Subcutaneous adipose tissue (tissue), 4 donors: Measurements from ENCODE around the gene NSA2. TPM values are rescaled to one million over a fixed set of nuclear protein-coding genes. Genes with fewer than 3 reads are reported as not detected.

ENCODE experiments used
- total RNA-seq, 4 donors: library from RNA; depleted of rRNA; stranded (reverse); fragments of >200 nt; gene quantifications; one replicate each; pipeline ENCODE4 v1.1.0, GENCODE V29; 2016
- TF ChIP-seq, protein P1 (sequence below): fragments of 450-650 bp; IDR thresholded peaks from one replicate; pipeline ENCODE4 v1.5.1; 2016; ENCODE audit warnings: low read depth, mild to moderate bottlenecking, control low read depth, antibody characterized with exemption, moderate library complexity

The NSA2 gene
- total RNA-seq, 4 donors from 2014 or later, result 94.2 to 114 (median 110) TPM

DNA sequence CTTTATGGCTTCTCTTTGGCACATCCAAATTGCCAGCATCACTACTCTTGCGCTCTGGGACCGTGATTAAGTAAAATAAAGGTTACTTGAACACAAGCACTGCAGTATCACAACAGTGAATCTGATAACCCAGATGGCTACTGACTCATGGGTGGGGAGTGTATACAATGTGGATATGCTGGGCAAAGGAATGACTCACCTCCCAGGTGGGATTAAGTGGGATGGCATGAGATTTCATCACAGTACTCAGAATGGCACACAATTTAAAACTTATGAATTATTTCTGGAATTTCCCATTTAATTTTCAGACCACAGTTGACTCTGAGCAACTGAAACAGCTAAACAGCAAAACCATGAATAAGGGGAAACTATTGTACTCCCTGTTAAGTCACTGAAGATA lies 4.5 kb upstream of the NSA2 start:
- TF ChIP-seq, protein P1, sequence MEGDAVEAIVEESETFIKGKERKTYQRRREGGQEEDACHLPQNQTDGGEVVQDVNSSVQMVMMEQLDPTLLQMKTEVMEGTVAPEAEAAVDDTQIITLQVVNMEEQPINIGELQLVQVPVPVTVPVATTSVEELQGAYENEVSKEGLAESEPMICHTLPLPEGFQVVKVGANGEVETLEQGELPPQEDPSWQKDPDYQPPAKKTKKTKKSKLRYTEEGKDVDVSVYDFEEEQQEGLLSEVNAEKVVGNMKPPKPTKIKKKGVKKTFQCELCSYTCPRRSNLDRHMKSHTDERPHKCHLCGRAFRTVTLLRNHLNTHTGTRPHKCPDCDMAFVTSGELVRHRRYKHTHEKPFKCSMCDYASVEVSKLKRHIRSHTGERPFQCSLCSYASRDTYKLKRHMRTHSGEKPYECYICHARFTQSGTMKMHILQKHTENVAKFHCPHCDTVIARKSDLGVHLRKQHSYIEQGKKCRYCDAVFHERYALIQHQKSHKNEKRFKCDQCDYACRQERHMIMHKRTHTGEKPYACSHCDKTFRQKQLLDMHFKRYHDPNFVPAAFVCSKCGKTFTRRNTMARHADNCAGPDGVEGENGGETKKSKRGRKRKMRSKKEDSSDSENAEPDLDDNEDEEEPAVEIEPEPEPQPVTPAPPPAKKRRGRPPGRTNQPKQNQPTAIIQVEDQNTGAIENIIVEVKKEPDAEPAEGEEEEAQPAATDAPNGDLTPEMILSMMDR, result no peak

DNA sequence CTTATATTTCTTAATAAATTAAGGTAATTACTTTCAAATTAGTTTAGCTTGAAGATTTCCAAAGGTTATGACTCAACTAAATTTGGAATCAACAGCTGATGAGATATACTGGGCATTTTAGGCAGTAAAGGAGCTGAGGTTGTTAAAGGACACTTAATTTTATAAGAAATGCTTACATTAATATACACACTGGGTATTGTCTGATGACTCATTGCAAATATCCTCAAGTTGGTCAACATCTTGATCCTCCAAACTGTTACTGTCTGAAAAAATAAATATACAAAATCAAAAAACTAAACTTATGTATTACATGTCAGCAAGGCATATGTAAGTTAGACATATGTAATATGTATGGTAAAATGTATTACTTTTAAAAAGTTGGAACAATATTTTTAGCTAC lies 3.5 kb upstream of the NSA2 start:
- TF ChIP-seq, protein P1, result no peak

GRCh38 chr5:74765201-74765600 lies 1.8 kb upstream of the NSA2 start:
- TF ChIP-seq, protein P1, result no peak

GRCh38 chr5:74765929-74766328 lies 1.1 kb upstream of the NSA2 start:
- TF ChIP-seq, protein P1, result no peak

DNA sequence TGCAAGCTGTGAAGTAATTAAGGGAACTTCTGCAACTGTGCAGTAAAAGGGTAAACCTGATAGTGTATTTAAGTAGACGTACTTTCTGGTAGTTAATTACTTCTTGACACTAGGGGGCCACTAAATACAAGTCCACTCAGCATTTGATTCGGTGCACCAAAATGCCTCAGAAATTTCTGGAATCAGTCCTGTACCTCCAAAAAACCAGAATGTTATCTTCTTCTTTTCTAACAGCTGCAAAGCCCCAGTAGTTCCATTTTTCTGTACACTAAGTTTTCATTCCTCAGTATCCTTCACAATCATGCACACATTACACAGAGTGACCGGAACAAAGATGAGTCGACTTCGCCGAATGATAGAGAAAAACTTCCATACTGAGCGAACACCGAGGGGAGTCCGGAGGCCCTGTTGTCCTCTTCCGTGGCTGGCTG lies 616 bp upstream of the NSA2 start:
- TF ChIP-seq, protein P1, result no peak

DNA sequence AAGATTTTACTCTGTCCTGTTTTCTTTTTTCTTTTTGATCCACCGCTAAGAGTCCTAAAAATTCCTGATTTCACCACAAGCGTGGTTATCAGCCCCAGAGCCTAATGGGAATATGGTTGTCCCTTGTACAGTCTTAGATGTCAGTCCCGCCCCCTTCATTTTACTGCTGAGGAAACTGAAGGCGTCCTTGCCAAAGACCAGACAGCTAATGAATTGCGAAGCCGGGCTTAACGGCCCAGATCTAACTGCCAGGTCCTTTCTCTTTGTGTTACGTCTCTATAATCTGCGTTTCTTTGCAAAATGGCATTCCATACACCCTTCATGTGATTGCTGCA lies 497 bp downstream of the NSA2 start:
- TF ChIP-seq, protein P1, result no peak

- TF ChIP-seq, protein P1, result no peak
Observed at GRCh38 chr5:74772359-74772758, 5.3 kb downstream of the NSA2 start.
